Kidney (tissue), 14 donors: ENCODE measurements around the gene WDR13. TPM values are rescaled to one million over a fixed set of nuclear protein-coding genes. Genes with fewer than 3 reads are reported as not detected.

Experiments used
- DNase-seq, 5 donors: peaks; one replicate each; pipeline ENCODE4 v3.0.0-alpha.2; 2013 to 2020
- FAIRE-seq: peaks from 2 replicates; lab custom pipeline; 2012; peaks lifted over from hg19 to GRCh38; lab: Jason Lieb, UNC
- H3K27ac ChIP-seq, 2 donors: one replicate each; pipeline ENCODE4 v1.7.0; 2013; ENCODE audit warnings: low read depth in 2 of 2, low read length in 2 of 2, inconsistent platforms in 1 of 2
- H3K27me3 ChIP-seq: one replicate; pipeline ENCODE4 v1.7.1; 2013; ENCODE audit warnings: low read length, inconsistent platforms; ENCODE audit not compliant: control insufficient read depth, insufficient read depth
- H3K36me3 ChIP-seq, 3 donors: one replicate each; pipeline versions ENCODE4 v1.7.0 to v1.7.1; 2013; ENCODE audit warnings: low read length in 3 of 3, control low read depth in 1 of 3, inconsistent platforms in 1 of 3; ENCODE audit not compliant: insufficient read depth in 3 of 3, control insufficient read depth in 2 of 3
- H3K4me1 ChIP-seq, 3 donors: one replicate each; pipeline versions ENCODE4 v1.7.0 to v1.7.1; 2013; ENCODE audit warnings: low read length in 3 of 3, inconsistent platforms in 1 of 3, low read depth in 1 of 3; ENCODE audit not compliant: control insufficient read depth in 2 of 3, insufficient read depth in 2 of 3
- H3K4me3 ChIP-seq, 3 donors: one replicate each; pipeline versions ENCODE4 v1.7.0 to v1.8.1; 2013; ENCODE audit warnings: low read length in 3 of 3, control low read depth in 1 of 3, inconsistent platforms in 1 of 3
- H3K9ac ChIP-seq, 3 donors: one replicate each; pipeline versions ENCODE4 v1.7.0 to v1.7.1; 2013; ENCODE audit warnings: low read length in 3 of 3, control low read depth in 1 of 3, inconsistent platforms in 1 of 3
- H3K9me3 ChIP-seq, 3 donors: one replicate each; pipeline versions ENCODE4 v1.7.0 to v1.7.1; 2013; ENCODE audit warnings: low read length in 3 of 3, control low read depth in 1 of 3, inconsistent platforms in 1 of 3; ENCODE audit not compliant: control insufficient read depth in 2 of 3, insufficient read depth in 1 of 3
- CTCF ChIP-seq: IDR thresholded peaks from 3 replicates; pipeline ENCODE4 v1.5.1; 2012; ENCODE audit warnings: mild to moderate bottlenecking, moderate library complexity, borderline replicate concordance; ENCODE audit not compliant: insufficient read depth; ENCODE audit errors: extremely low read depth
- intact Hi-C: fragments of 100-400 bp; cut with DNase I; formaldehyde crosslinking; loops from one replicate; pipeline ENCODE4 v1.11.1; 2022
- polyA plus RNA-seq: library from polyadenylated mRNA; stranded (reverse); fragments of 350-450 nt; fragmentation: Illumina TruSeq; extraction: RNeasy Lipid Tissue Mini Kit (QIAGEN cat#74804); gene quantifications from one replicate; pipeline ENCODE4 v1.2.3, GENCODE V29; 2014; ENCODE audit warnings: low read depth, low replicate concordance; ENCODE audit not compliant: insufficient read depth
- total RNA-seq: library from RNA; stranded (reverse); fragmentation: NEBNext Ultra II Directional; extraction: Animal tissue kit (Norgen Biotek cat#: 25700); gene quantifications from one replicate; pipeline ENCODE4 v1.2.1, GENCODE V29; 2021
- donor health status: control.
- donor health status: control.
- donor health status: control.
- donor health status: control.
- donor health status: control.
- donor health status: DM: yes; HTN: yes; CAD: no.
- donor health status: Normal renal cell carcinoma (clear cell type).

WDR13 gene
- total and polyA plus RNA-seq, 2 donors from 2014 or later: 177 to 201 TPM

GRCh38 chrX:48606091-48606490 lies 8.8 kb downstream of the WDR13 start:
- H3K4me1 ChIP-seq: no peaks in the 10 kb centered on the region
- DNase-seq (no peak), FAIRE-seq (no peak)
- H3K27ac ChIP-seq: no peak overlapping the region
- no peak overlapping the region for H3K4me3 ChIP-seq
- no peak overlapping the region for H3K9ac ChIP-seq
- H3K36me3 ChIP-seq: peaks cover 0 to 5% (median 3%) of the 10 kb centered on the region in 3 donors
- no peaks in the 10 kb centered on the region for H3K27me3 ChIP-seq
- intact Hi-C loops: no loop called here
- TF ChIP-seq CTCF: no peak
- no peaks in the 10 kb centered on the region for H3K9me3 ChIP-seq

DNA sequence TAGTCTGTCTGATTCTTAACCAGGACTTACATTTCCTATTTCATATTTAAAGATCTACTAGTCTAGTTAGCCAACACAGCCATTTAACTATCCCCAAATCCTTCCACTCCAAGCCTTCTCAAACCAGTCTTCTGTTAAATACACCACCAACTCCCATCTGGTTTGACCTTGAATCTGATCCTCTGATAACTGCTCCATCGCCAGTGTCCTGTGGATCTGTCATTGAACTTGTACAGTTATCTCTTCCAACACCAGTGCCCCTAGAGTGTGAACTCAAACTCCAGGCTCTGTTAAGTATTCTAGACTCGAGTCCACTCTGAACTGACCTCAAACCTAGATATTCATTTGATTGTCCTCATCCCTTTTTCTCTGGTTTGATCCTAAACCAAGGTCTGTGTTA lies 14.4 kb downstream of the WDR13 start:
- H3K36me3 ChIP-seq: no peaks in the 10 kb centered on the region
- no peaks in the 10 kb centered on the region for H3K9me3 ChIP-seq
- intact Hi-C loops: no loop called here
- no peak overlapping the region for H3K4me3 ChIP-seq
- no peaks in the 10 kb centered on the region for H3K4me1 ChIP-seq
- DNase-seq (no peak), FAIRE-seq (no peak)
- TF ChIP-seq CTCF: no peak
- H3K9ac ChIP-seq: no peak overlapping the region
- H3K27me3 ChIP-seq: no peaks in the 10 kb centered on the region
- H3K27ac ChIP-seq: no peak overlapping the region

DNA sequence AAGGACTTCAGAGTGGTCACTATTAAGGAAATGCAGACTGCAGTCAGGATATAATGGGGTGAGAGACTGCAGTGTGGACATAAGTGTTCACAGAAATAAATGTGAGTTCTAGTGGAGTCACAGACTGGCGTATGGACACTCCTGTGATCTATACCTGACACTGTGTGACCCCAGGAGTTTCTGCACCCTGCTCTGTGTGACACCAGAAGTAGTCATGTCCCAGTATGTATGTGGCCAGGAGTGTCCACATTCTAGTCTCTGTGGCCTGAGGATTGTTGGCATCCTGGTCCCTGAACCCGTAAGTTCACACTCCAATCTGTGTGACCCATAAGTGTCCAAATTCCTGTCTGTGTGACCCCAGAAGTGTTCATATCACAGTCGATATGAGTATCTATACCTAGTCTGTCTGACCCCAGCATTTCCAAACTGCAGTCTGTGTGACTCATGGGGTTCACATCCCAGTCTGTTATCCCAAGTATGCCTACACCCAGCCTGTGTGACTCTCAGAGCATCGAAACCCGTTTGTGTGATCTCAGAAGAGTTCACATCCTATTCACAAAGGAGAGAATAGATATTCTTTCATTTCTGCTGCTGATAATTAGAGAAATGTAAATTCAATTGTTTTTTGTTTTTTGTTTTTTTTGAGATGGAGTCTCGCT lies 16.3 kb downstream of the WDR13 start:
- H3K4me1 ChIP-seq: no peaks in the 10 kb centered on the region
- intact Hi-C loops: no loop called here
- no peaks in the 10 kb centered on the region for H3K36me3 ChIP-seq
- H3K9ac ChIP-seq: no peak overlapping the region
- H3K27me3 ChIP-seq: no peaks in the 10 kb centered on the region
- no peak for DNase-seq
- FAIRE-seq: no peak
- no peak for TF ChIP-seq CTCF
- no peak overlapping the region for H3K27ac ChIP-seq
- H3K9me3 ChIP-seq: no peaks in the 10 kb centered on the region
- no peak overlapping the region for H3K4me3 ChIP-seq

DNA sequence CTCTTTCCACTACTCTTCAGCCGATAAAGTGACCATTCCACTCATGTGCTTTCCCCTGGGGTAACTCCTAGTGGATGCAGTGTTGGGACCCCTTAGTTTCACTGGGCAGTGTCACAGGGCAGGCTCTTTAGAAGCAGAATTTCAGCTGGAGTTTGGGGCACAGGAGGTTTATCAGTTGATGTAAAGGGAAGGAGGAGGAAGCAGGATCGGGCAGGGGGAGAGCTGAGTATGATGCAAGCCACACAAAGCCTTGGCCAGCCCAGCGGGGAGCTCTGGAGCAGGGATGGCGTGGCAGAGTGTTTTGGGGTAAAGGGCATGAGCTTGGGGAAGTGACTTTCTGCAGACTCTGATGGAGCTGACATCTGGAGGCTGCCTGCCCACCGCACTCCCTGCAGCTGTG lies 19.3 kb downstream of the WDR13 start:
- DNase-seq: no peak
- Histone ChIP-seq H3K27me3 (no peaks in the 10 kb centered on the region), H3K36me3 (no peaks in the 10 kb centered on the region), H3K27ac (no peak overlapping the region), H3K9me3 (no peaks in the 10 kb centered on the region), H3K9ac (no peak overlapping the region), H3K4me1 (no peaks in the 10 kb centered on the region), H3K4me3 (no peak overlapping the region)
- intact Hi-C loops: no loop called here
- TF ChIP-seq CTCF: no peak
- FAIRE-seq: no peak
